ENCODE measurements around the gene STK17A.

STK17A gene

GRCh38 chr7:43637114-43637806 is 54.4 kb downstream of the STK17A start:
- no peak for DNase-seq

GRCh38 chr7:43639858-43640491 is 57.1 kb downstream of the STK17A start:
- DNase-seq = no peak

GRCh38 chr7:43640679-43641078 is 57.8 kb downstream of the STK17A start:
- DNase-seq = no peak

GRCh38 chr7:43642897-43643630 is 60.2 kb downstream of the STK17A start:
- DNase-seq = no peak

- DNase-seq = no peak
These were observed 60.9 kb downstream of the STK17A start for GRCh38 chr7:43643846-43644245.

GRCh38 chr7:43645699-43646226 is 62.9 kb downstream of the STK17A start:
- DNase-seq = no peak

- no peak for DNase-seq
These were observed 63.9 kb downstream of the STK17A start for GRCh38 chr7:43646603-43647338.

GRCh38 chr7:43647339-43647672 is 64.4 kb downstream of the STK17A start:
- no peak for DNase-seq

- DNase-seq = no peak
These were observed 65.0 kb downstream of the STK17A start for GRCh38 chr7:43647673-43648472.

- DNase-seq = peak; percentile 34 to 39
These were observed 65.8 kb downstream of the STK17A start for GRCh38 chr7:43648473-43649406.

- peak in 1 of 2 experiments; percentile 29 for DNase-seq
These were observed 66.9 kb downstream of the STK17A start for GRCh38 chr7:43649755-43650274.

GRCh38 chr7:43650457-43651052 is 67.6 kb downstream of the STK17A start:
- DNase-seq = no peak

GRCh38 chr7:43652364-43652763 is 69.5 kb downstream of the STK17A start:
- DNase-seq = no peak

GRCh38 chr7:43653466-43653865 is 70.6 kb downstream of the STK17A start:
- DNase-seq = no peak

- DNase-seq = no peak
These were observed 71.1 kb downstream of the STK17A start for GRCh38 chr7:43653891-43654504.

- DNase-seq = no peak
These were observed 72.7 kb downstream of the STK17A start for GRCh38 chr7:43655584-43655983.

- no peak for DNase-seq
These were observed 74.1 kb downstream of the STK17A start for GRCh38 chr7:43656997-43657396.

- no peak for DNase-seq
These were observed 76.0 kb downstream of the STK17A start for GRCh38 chr7:43658718-43659548.

- no peak for DNase-seq
These were observed 76.6 kb downstream of the STK17A start for GRCh38 chr7:43659549-43659896.
